Gastroesophageal sphincter (tissue), 4 donors: ENCODE data around the gene MLLT1. TPM values are rescaled to one million over a fixed set of nuclear protein-coding genes. Genes with fewer than 3 reads are reported as not detected.
"Not testable (repeated sequence)": the region's sequence is repeated elsewhere in the genome, so short reads cannot be mapped to it uniquely, and the experiment has no call there.

Experiments used
- ATAC-seq: fragments of 150-250 bp; one replicate; pipeline ENCODE4 v1.9.1; 2016; ENCODE audit warnings: mild to moderate bottlenecking, moderate library complexity
- H3K27ac ChIP-seq, 4 donors: fragments of 200-600 bp; sonication (generic) in 3 of 4; 1 replicate in 3 of 4; 2 replicates in 1 of 4; pipeline ENCODE4 v1.5.1; 2016 to 2019
- H3K27me3 ChIP-seq: fragments of 200-600 bp; sonication (generic); one replicate; pipeline ENCODE4 v1.5.1; 2019
- H3K36me3 ChIP-seq, 2 donors: fragments of 200-600 bp; sonication (generic); one replicate each; pipeline ENCODE4 v1.5.1; 2019; ENCODE audit warnings: control low read depth in 1 of 2
- H3K4me1 ChIP-seq, 3 donors: fragments of 200-600 bp; sonication (generic); 1 replicate in 2 of 3; 2 replicates in 1 of 3; pipeline ENCODE4 v1.5.1; 2016 to 2019; ENCODE audit warnings: control low read depth in 2 of 3
- H3K4me3 ChIP-seq, 2 donors: fragments of 200-600 bp; sonication (generic); one replicate each; pipeline ENCODE4 v1.5.1; 2019; ENCODE audit warnings: mild to moderate bottlenecking in 1 of 2, moderate library complexity in 1 of 2
- H3K9me3 ChIP-seq, 3 donors: fragments of 200-600 bp; sonication (generic); one replicate each; pipeline ENCODE4 v1.5.1; 2017 to 2019; ENCODE audit warnings: control low read depth in 2 of 3
- CTCF ChIP-seq, 4 experiments: fragments of 200-600 bp in 2 of 4; fragments of 450-650 bp in 2 of 4; sonication (generic) in 1 of 4; IDR thresholded peaks; one replicate each; pipeline ENCODE4 v1.5.1; 2017 to 2019; ENCODE audit warnings: antibody characterized with exemption in 4 of 4, mild to moderate bottlenecking in 2 of 4, moderate library complexity in 2 of 4
- EP300 ChIP-seq: sonication (generic); formaldehyde crosslinking; IDR thresholded peaks from one replicate; pipeline ENCODE4 v1.6.1; 2017; ENCODE audit warnings: antibody characterized with exemption, mild to moderate bottlenecking
- POLR2A ChIP-seq, 2 donors: fragments of 450-650 bp; IDR thresholded peaks; one replicate each; pipeline ENCODE4 v1.6.1; 2017; ENCODE audit warnings: antibody characterized with exemption in 2 of 2, mild to moderate bottlenecking in 2 of 2, moderate library complexity in 1 of 2
- POLR2AphosphoS5 ChIP-seq: sonication (generic); formaldehyde crosslinking; IDR thresholded peaks from one replicate; pipeline ENCODE4 v1.6.1; 2017; ENCODE audit warnings: antibody characterized with exemption
- WGBS, 2 donors: methylation state at CpG; one replicate each; pipeline ENCODE4 v1.1.5; 2018; ENCODE audit warnings: low coverage in 1 of 2; 5-methylcytosine and 5-hydroxymethylcytosine counted together
- total RNA-seq, 4 donors: library from RNA; depleted of rRNA; stranded (reverse); fragments of >200 nt; gene quantifications; one replicate each; pipeline ENCODE4 v1.1.0, GENCODE V29; 2016

The MLLT1 gene
- total RNA-seq, 4 donors from 2014 or later, result 21.4 to 42.5 (median 23.8) TPM

DNA sequence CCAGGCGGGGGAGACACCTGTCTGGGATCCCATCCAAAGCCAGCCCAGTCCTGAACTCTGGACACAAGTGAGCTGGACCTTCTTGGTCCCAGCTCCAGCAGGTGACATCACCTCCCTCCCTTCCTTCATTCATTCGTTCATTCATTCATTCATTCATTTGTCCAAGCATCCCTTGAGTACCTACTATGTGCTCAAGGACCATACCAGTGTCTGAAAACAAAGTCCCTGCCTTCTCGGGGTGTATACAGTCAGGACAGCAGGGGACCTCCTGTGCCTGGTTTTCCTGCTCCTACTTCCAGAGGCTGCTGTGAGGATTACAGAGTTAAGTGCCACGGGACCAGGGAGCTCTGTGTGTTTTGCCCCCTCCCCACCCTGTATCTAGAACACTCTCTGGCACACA, 39.6 kb upstream of the MLLT1 start:
- 38 to 43% methylated on average over 1 to 2 of the region's 4 CpGs for WGBS, 2 donors

DNA sequence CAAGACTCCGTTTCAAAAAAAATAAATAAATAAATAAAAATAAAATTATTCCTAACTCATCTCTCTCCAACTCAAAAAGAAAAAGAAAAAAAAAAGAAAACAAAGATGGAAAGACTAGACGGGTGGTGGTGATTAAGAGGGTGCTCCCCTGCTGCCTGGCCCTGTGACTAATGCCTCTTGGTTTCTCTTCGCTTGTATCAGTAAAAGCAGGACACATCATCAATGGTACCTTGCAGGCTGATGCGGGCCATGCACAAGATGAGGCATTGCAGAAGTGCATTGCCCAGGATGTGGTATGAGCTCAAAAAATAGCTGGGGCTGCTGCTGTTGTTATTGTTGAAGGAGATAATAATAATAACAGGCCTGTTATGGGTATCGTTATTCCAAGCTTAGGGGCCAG, 39.0 kb upstream of the MLLT1 start:
- Histone ChIP-seq H3K36me3 (no peaks in the 10 kb centered on the region), H3K9me3 (peaks cover 0 to under 1% (median 0%) of the 10 kb centered on the region in 3 donors), H3K27me3 (peaks cover 38% of the 10 kb centered on the region), H3K4me1 (no peaks in the 10 kb centered on the region), H3K4me3 (no peak overlapping the region), H3K27ac (no peak overlapping the region)
- ATAC-seq, result no peak
- 69 to 71% methylated on average over 2 to 5 of the region's 5 CpGs for WGBS, 2 donors
- TF ChIP-seq POLR2AphosphoS5, result no peak
- no peak for TF ChIP-seq POLR2A (IDR thresholded peaks at IDR 0.05)
- no peak for TF ChIP-seq EP300
- no peak for TF ChIP-seq CTCF (IDR thresholded peaks at IDR 0.05)

More for the DNA sequence above, 39.6 kb upstream of the MLLT1 start:
- ATAC-seq, result no peak
- H3K36me3 ChIP-seq, result no peaks in the 10 kb centered on the region
- H3K9me3 ChIP-seq, result no peaks in the 10 kb centered on the region
- no peak for TF ChIP-seq CTCF (IDR thresholded peaks at IDR 0.05)
- TF ChIP-seq POLR2AphosphoS5, result no peak
- no peak for TF ChIP-seq EP300
- H3K4me1 ChIP-seq, result no peaks in the 10 kb centered on the region
- H3K27me3 ChIP-seq, result peaks cover 38% of the 10 kb centered on the region
- no peak overlapping the region for H3K27ac ChIP-seq
- no peak overlapping the region for H3K4me3 ChIP-seq

DNA sequence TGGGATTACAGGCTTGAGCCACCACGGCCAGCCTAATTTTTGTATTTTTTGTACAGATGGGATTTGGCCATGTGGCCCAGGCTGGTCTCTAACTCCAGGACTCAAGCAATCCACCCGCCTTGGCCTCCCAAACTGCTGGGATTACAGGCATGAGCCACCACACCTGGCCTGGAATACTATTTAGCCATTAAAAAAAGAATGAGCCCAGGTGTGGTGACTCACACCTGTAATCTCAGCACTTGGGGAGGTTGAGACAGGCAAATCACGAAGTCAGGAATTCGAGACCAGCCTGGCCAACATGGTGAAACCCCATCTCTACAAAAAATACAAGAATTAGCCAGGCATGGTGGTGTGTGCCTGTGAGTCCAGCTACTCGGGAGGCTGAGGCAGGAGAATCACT, 35.9 kb upstream of the MLLT1 start:
- not testable (repeated sequence) for H3K4me3 ChIP-seq, H3K4me1 ChIP-seq, H3K9me3 ChIP-seq, H3K27ac ChIP-seq, H3K36me3 ChIP-seq, ATAC-seq
- 74% methylated on average over 3 of the region's 5 CpGs; no CpG with 5 or more reads in 1 of the 2 donors for WGBS, 2 donors
- H3K27me3 ChIP-seq, result peaks cover 24% of the 10 kb centered on the region

DNA sequence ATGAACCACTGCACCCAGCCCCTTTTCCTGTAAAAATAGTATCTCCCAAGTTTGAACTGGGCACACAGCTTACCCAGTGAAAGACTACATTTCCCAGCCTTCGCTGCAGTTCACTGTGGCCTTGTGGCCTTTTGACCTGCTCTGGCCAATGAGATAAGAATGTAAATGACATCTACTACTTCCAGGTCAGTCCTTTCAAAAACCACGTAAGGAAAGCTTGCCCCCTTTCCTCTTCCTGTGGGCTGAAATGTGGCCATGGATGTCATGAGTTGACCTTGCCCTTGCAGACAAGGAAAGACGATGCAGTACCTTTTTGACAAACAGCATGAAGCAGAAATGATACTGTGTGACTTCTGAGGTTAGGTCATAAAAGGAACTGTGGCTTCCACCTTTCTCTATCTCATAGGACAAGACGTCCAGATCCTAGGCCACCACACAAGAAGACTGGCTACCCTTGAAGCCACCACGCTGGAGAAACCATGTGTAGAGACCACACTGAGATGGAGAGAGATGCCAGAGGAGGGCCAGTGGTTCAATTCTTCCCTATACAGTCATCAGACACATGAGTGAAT, 33.7 kb upstream of the MLLT1 start:
- 65 to 80% methylated on average over 1 to 5 of the region's 5 CpGs for WGBS, 2 donors
- no peaks in the 10 kb centered on the region for H3K4me1 ChIP-seq
- H3K9me3 ChIP-seq, result peaks cover 0 to 8% (median 0%) of the 10 kb centered on the region in 3 donors
- H3K4me3 ChIP-seq, result no peak overlapping the region
- TF ChIP-seq POLR2AphosphoS5 (no peak), EP300 (no peak), POLR2A (IDR thresholded peaks at IDR 0.05) (no peak), CTCF (IDR thresholded peaks at IDR 0.05) (no peak)
- no peak overlapping the region for H3K27ac ChIP-seq
- H3K27me3 ChIP-seq, result peaks cover 10% of the 10 kb centered on the region
- ATAC-seq, result no peak
- no peaks in the 10 kb centered on the region for H3K36me3 ChIP-seq

GRCh38 chr19:6312018-6312417, 32.2 kb upstream of the MLLT1 start:
- H3K4me3 ChIP-seq, result no peak overlapping the region
- TF ChIP-seq POLR2A (IDR thresholded peaks at IDR 0.05), result no peak
- TF ChIP-seq POLR2AphosphoS5, result no peak
- no peak for TF ChIP-seq EP300
- no peak for TF ChIP-seq CTCF (IDR thresholded peaks at IDR 0.05)
- no peak for ATAC-seq
- no peaks in the 10 kb centered on the region for H3K4me1 ChIP-seq
- H3K9me3 ChIP-seq, result peaks cover 0 to 8% (median 0%) of the 10 kb centered on the region in 3 donors
- H3K27me3 ChIP-seq, result peaks cover 10% of the 10 kb centered on the region
- 76 to 100% methylated on average over 1 to 6 of the region's 9 CpGs for WGBS, 2 donors
- no peaks in the 10 kb centered on the region for H3K36me3 ChIP-seq
- no peak overlapping the region for H3K27ac ChIP-seq
